MCF 10A (cell line): ENCODE data around the gene HSD11B2. TPM values are rescaled to one million over a fixed set of nuclear protein-coding genes. Genes with fewer than 3 reads are reported as not detected.
A peak's percentile ranks its signal among the peaks of the same experiment; 100 is the strongest.

Experiments
- BruUV-seq: library from RNA; stranded (reverse); fragments of 400-500 nt; replicated peaks from 2 replicates; lab custom pipeline; 2021; lab: Mats Ljungman, UMichigan
- CTCF ChIA-PET: fragments of 300-600 bp; sonication (Branson Sonifier 250); formaldehyde crosslinking; extraction: SDS; loops from one replicate; lab custom pipeline; 2021; ENCODE audit warnings: antibody characterized with exemption, inconsistent platforms; lab: Yijun Ruan, JAX
- POLR2A ChIA-PET: fragments of 300-600, 350-650 bp; sonication (Branson Sonifier 250); formaldehyde crosslinking; extraction: SDS; loops from one replicate; lab custom pipeline; 2020; ENCODE audit warnings: antibody characterized with exemption, inconsistent platforms; lab: Yijun Ruan, JAX
- DNase-seq: peaks from one replicate; pipeline ENCODE4 v3.0.0-alpha.2; 2018; ENCODE audit not compliant: unreplicated experiment
- H3K27ac Mint-ChIP-seq: one replicate; pipeline ENCODE4 v1.8.0; 2022; ENCODE audit warnings: mild to moderate bottlenecking, low read depth, mixed read lengths; ENCODE audit not compliant: unreplicated experiment
- H3K27me3 Mint-ChIP-seq: one replicate; pipeline ENCODE4 v1.8.0; 2022; ENCODE audit warnings: mixed read lengths; ENCODE audit not compliant: insufficient read depth, unreplicated experiment
- H3K36me3 Mint-ChIP-seq: one replicate; pipeline ENCODE4 v1.8.0; 2022; ENCODE audit warnings: mild to moderate bottlenecking, moderate library complexity, mixed read lengths; ENCODE audit not compliant: insufficient read depth, unreplicated experiment
- H3K4me1 Mint-ChIP-seq: one replicate; pipeline ENCODE4 v1.8.0; 2022; ENCODE audit warnings: mixed read lengths; ENCODE audit not compliant: insufficient read depth, unreplicated experiment
- H3K4me3 Mint-ChIP-seq: one replicate; pipeline ENCODE4 v1.8.0; 2022; ENCODE audit warnings: mild to moderate bottlenecking, moderate library complexity, mixed read lengths; ENCODE audit not compliant: unreplicated experiment
- H3K9me3 Mint-ChIP-seq: one replicate; pipeline ENCODE4 v1.8.0; 2022; ENCODE audit warnings: mixed read lengths; ENCODE audit not compliant: unreplicated experiment
- CTCF ChIP-seq: fragments of 200-600 bp; IDR thresholded peaks from one replicate; pipeline ENCODE4 v1.8.0; 2022; ENCODE audit warnings: antibody characterized with exemption, mild to moderate bottlenecking; ENCODE audit not compliant: unreplicated experiment
- intact Hi-C: fragments of 100-400 bp; cut with micrococcal nuclease; formaldehyde crosslinking; loops from 2 replicates; pipeline ENCODE4 v1.14.1; 2022
- total RNA-seq: library from RNA; stranded (reverse); gene quantifications from 2 replicates; pipeline ENCODE4 v1.2.3, GENCODE V29; 2022

HSD11B2 gene
- total RNA-seq, 1 experiment from 2014 or later: 0.86 TPM

- ChIA-PET CTCF (interaction anchor here (0.6 to 6.2 kb wide), 23 partner anchors 11 to 1036 kb away, joined by 3 to 52 read pairs (median 4); partner anchors contain the start of genes CTCF, E2F4 and GFOD2), POLR2A (interaction anchor here (0.5 to 3.4 kb wide), 24 partner anchors 9 to 1093 kb away, joined by 3 to 21 read pairs (median 4); partner anchors contain the start of genes ACD, FHOD1, NFATC3 and RANBP10)
- no peak for TF ChIP-seq CTCF
- intact Hi-C loops: loop anchor here (1.0 kb wide), 1 partner anchor 33 kb away; no protein-coding TSS in a partner anchor
- Mint-ChIP-seq H3K36me3 (peaks cover 23% of the 10 kb centered on the region), H3K4me3 (peak overlapping the region; percentile 98), H3K27ac (peak overlapping the region; percentile 97), H3K27me3 (no peaks in the 10 kb centered on the region), H3K9me3 (no peaks in the 10 kb centered on the region), H3K4me1 (peaks cover 22% of the 10 kb centered on the region)
- TSS peak; percentile 72 for BruUV-seq
- DNase-seq: no peak
These were observed 50.8 kb downstream of the HSD11B2 start for GRCh38 chr16:67481561-67482232.

DNA sequence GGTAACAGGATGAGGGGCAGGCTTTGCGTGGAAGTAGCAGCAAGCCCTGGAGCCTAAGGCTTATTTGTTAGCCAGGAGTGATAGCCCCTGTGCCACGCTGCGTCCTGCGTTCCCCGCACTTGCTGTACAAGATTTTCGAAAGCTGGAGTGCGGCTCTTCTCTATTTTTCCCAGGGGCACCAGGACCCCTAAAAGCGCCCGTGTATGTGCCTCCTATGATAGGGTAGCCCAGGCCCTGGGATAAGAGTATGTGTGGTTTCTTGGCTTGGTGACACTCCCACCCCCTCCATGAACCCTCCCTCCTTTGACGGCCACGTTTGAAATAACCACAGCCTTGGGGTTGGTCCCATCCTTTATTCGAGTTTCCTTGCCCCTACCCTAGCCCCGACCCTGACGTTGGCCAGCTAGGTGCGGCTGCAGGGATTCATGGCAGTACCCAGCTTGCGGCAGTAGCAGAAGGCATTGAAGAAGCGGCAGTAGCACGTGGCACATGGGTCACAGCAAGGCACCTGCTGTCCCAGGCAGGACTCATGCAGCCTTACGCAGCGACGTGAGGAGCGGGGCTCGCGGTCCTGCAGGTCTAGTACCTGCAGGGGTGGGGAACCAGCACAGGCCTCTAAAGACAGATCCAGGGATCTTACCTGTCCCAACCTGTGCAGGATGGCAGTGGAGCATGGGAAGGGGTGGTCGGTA lies 51.5 kb downstream of the HSD11B2 start:
- Mint-ChIP-seq H3K4me1 (peaks cover 22% of the 10 kb centered on the region), H3K9me3 (no peaks in the 10 kb centered on the region), H3K36me3 (peaks cover 25% of the 10 kb centered on the region), H3K4me3 (peak overlapping the region; percentile 98), H3K27ac (peak overlapping the region; percentile 97), H3K27me3 (no peaks in the 10 kb centered on the region)
- ChIA-PET CTCF (interaction anchor here (0.6 to 6.2 kb wide), 7 partner anchors 10 to 801 kb away, joined by 3 to 52 read pairs (median 4); no protein-coding TSS in a partner anchor), POLR2A (interaction anchor here (0.5 to 3.4 kb wide), 7 partner anchors 8 to 1092 kb away, joined by 3 to 21 read pairs (median 6); partner anchors contain the start of genes RANBP10 and TSNAXIP1)
- intact Hi-C loops: no loop called here
- TF ChIP-seq CTCF: no peak
- no TSS peak for BruUV-seq
- no peak for DNase-seq

DNA sequence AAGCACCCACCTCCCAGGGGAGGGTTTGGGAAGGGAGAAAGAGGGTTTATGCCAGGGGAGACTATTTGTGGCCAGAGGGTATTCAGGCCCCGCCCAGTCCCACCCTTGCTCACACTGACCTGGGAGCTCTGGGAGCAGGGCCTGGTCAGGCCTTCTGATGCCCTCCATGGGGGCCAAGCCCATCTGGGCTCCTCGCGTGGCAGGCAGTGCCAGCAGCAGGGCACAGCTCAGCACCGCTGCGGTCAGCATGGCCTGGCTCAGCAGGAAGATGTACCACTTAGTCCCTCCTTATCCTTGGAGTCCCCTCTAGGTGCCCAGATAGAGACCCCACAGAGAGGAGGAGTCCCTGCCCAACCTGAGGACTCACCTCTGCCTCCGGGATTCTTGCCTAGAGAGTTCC lies 52.2 kb downstream of the HSD11B2 start, which contains the start of gene AGRP:
TSS of gene AGRP (minus strand) at position 398 of the 400 bp plus-strand sequence. CDS start at position 249, 149 bp downstream.
- intact Hi-C loops: no loop called here
- no peak for DNase-seq
- Mint-ChIP-seq H3K27me3 (no peaks in the 10 kb centered on the region), H3K4me1 (peaks cover 15% of the 10 kb centered on the region), H3K27ac (peak within 1 kb of the TSS; percentile 83), H3K36me3 (peaks cover 20% of the 10 kb centered on the region), H3K4me3 (peak within 1 kb of the TSS; percentile 98), H3K9me3 (no peaks in the 10 kb centered on the region)
- no peak for TF ChIP-seq CTCF
- ChIA-PET CTCF (interaction anchor here (0.6 to 6.2 kb wide), 4 partner anchors 9 to 242 kb away, joined by 3 to 52 read pairs (median 14); no protein-coding TSS in a partner anchor), POLR2A (no interaction called here)
- BruUV-seq: no TSS peak
